Liver (tissue), 9 donors: ENCODE results near the gene NIPSNAP2. TPM values are rescaled to one million over a fixed set of nuclear protein-coding genes. Genes with fewer than 3 reads are reported as not detected.

ENCODE experiments used
- DNase-seq: peaks from one replicate; pipeline ENCODE4 v3.0.0-alpha.2; 2017; ENCODE audit warnings: low spot score
- H3K27ac ChIP-seq, 2 donors: one replicate each; pipeline ENCODE4 v1.7.0; 2013; ENCODE audit warnings: inconsistent platforms in 2 of 2, low read length in 2 of 2, control low read depth in 1 of 2, low read depth in 1 of 2, mild to moderate bottlenecking in 1 of 2
- H3K27me3 ChIP-seq, 4 donors: one replicate each; pipeline versions ENCODE4 v1.6.1 to v1.7.0; 2013; ENCODE audit warnings: low read length in 3 of 4, inconsistent platforms in 1 of 4, mild to moderate bottlenecking in 1 of 4, moderate library complexity in 1 of 4; ENCODE audit not compliant: control insufficient read depth in 4 of 4, insufficient read depth in 4 of 4
- H3K36me3 ChIP-seq, 4 donors: one replicate each; pipeline versions ENCODE4 v1.6.1 to v1.7.0; 2013; ENCODE audit warnings: low read length in 3 of 4, mild to moderate bottlenecking in 3 of 4, low read depth in 1 of 4, moderate library complexity in 1 of 4; ENCODE audit not compliant: control insufficient read depth in 4 of 4, insufficient read depth in 3 of 4
- H3K4me1 ChIP-seq, 4 donors: one replicate each; pipeline versions ENCODE4 v1.6.1 to v1.7.0; 2013; ENCODE audit warnings: low read length in 3 of 4, mild to moderate bottlenecking in 3 of 4, moderate library complexity in 1 of 4; ENCODE audit not compliant: control insufficient read depth in 4 of 4, insufficient read depth in 4 of 4
- H3K4me3 ChIP-seq, 3 donors: one replicate each; pipeline versions ENCODE4 v1.6.1 to v1.7.0; 2013; ENCODE audit warnings: low read length in 3 of 3, control low read depth in 1 of 3, low read depth in 1 of 3, mild to moderate bottlenecking in 1 of 3
- H3K9ac ChIP-seq, 2 donors: one replicate each; pipeline ENCODE4 v1.7.0; 2013; ENCODE audit warnings: low read length in 2 of 2, mild to moderate bottlenecking in 2 of 2, moderate library complexity in 2 of 2, control low read depth in 1 of 2, low read depth in 1 of 2
- H3K9me3 ChIP-seq, 4 donors: one replicate each; pipeline versions ENCODE4 v1.6.1 to v1.7.0; 2013; ENCODE audit warnings: low read length in 3 of 4; ENCODE audit not compliant: control insufficient read depth in 4 of 4
- ATF3 ChIP-seq: IDR thresholded peaks from 2 replicates; pipeline ENCODE4 v1.6.1; 2016; ENCODE audit warnings: antibody characterized with exemption
- CTCF ChIP-seq: fragments of 150-350 bp; IDR thresholded peaks from 2 replicates; pipeline ENCODE4 v1.5.1; 2017; ENCODE audit warnings: improper control_type of control experiment, low read depth, low read length; ENCODE audit not compliant: missing input control
- EGR1 ChIP-seq, 2 donors: IDR thresholded peaks; 2 replicates each; pipeline ENCODE4 v1.6.1; 2016 to 2018; ENCODE audit warnings: antibody characterized with exemption in 2 of 2, low read depth in 2 of 2
- FOXA1 ChIP-seq: IDR thresholded peaks from 2 replicates; pipeline ENCODE4 v1.6.1; 2016; ENCODE audit warnings: antibody characterized with exemption
- FOXA2 ChIP-seq: IDR thresholded peaks from 2 replicates; pipeline ENCODE4 v1.6.1; 2016; ENCODE audit warnings: antibody characterized with exemption
- GABPA ChIP-seq, 2 donors: IDR thresholded peaks in 1 of 2; conservative IDR thresholded peaks in 1 of 2; 2 replicates each; pipeline ENCODE4 v1.6.1; 2016; ENCODE audit warnings: antibody characterized with exemption in 2 of 2, mild to moderate bottlenecking in 1 of 2, moderate library complexity in 1 of 2
- HNF4A ChIP-seq, 2 donors: conservative IDR thresholded peaks; 2 replicates each; pipeline ENCODE4 v1.6.1; 2016; ENCODE audit warnings: antibody characterized with exemption in 2 of 2, mild to moderate bottlenecking in 2 of 2
- HNF4G ChIP-seq: IDR thresholded peaks from 2 replicates; pipeline ENCODE4 v1.6.1; 2016; ENCODE audit warnings: antibody characterized with exemption
- JUND ChIP-seq, 2 donors: IDR thresholded peaks; 2 replicates each; pipeline ENCODE4 v1.6.1; 2016; ENCODE audit warnings: antibody characterized with exemption in 2 of 2
- MAX ChIP-seq: IDR thresholded peaks from 2 replicates; pipeline ENCODE4 v1.6.1; 2016; ENCODE audit warnings: antibody characterized with exemption
- NR2F2 ChIP-seq: IDR thresholded peaks from 2 replicates; pipeline ENCODE4 v1.6.1; 2016; ENCODE audit warnings: antibody characterized with exemption
- RAD21 ChIP-seq, 2 donors: IDR thresholded peaks; 2 replicates each; pipeline ENCODE4 v1.6.1; 2016; ENCODE audit warnings: antibody characterized with exemption in 2 of 2, mild to moderate bottlenecking in 2 of 2
- REST ChIP-seq: IDR thresholded peaks from 2 replicates; pipeline ENCODE4 v1.6.1; 2016; ENCODE audit warnings: antibody characterized with exemption, mild to moderate bottlenecking
- RXRA ChIP-seq, 2 donors: IDR thresholded peaks; 2 replicates each; pipeline ENCODE4 v1.6.1; 2017 to 2018; ENCODE audit warnings: antibody characterized with exemption in 2 of 2, mild to moderate bottlenecking in 1 of 2
- SP1 ChIP-seq: IDR thresholded peaks from 2 replicates; pipeline ENCODE4 v1.6.1; 2018; ENCODE audit warnings: antibody characterized with exemption, mild to moderate bottlenecking
- TAF1 ChIP-seq: conservative IDR thresholded peaks from 2 replicates; pipeline ENCODE4 v1.6.1; 2016; ENCODE audit warnings: antibody characterized with exemption, mild to moderate bottlenecking
- YY1 ChIP-seq: IDR thresholded peaks from 2 replicates; pipeline ENCODE4 v1.6.1; 2016; ENCODE audit warnings: antibody characterized with exemption, mild to moderate bottlenecking
- ZBTB33 ChIP-seq: IDR thresholded peaks from 2 replicates; pipeline ENCODE4 v1.6.1; 2016; ENCODE audit warnings: antibody characterized with exemption
- WGBS: extraction: QIAGEN DNeasy Blood & Tissue Kit; methylation state at CpG from one replicate; pipeline ENCODE4 v1.1.7; 2013; 5-methylcytosine and 5-hydroxymethylcytosine counted together
- polyA plus RNA-seq, 2 donors: library from polyadenylated mRNA; stranded (reverse) in 1 of 2; unstranded in 1 of 2; fragments of 200-250 nt in 1 of 2; fragments of >200 nt in 1 of 2; fragmentation: Nextera tagmentation in 1 of 2; extraction: Ambion mirVana in 1 of 2; gene quantifications; one replicate each; pipeline versions ENCODE4 v1.2.1 to v1.2.3, GENCODE V29; 2013 to 2015
- total RNA-seq, 2 donors: library from RNA; depleted of rRNA; stranded (reverse); fragments of >200 nt; gene quantifications; one replicate each; pipeline ENCODE4 v1.2.3, GENCODE V29; 2014
- donor health status: healthy.
- donor health status: healthy.
- donor health status: healthy.
- donor health status: healthy.
- donor health status: healthy.

The NIPSNAP2 gene
- total and polyA plus RNA-seq, 4 donors: 6.0 to 20.4 (median 11.8) TPM

GRCh38 chr7:56033671-56034432 is 69.5 kb downstream of the NIPSNAP2 start:
- H3K36me3 ChIP-seq: peaks cover 0 to 3% (median 0%) of the 10 kb centered on the region in 4 donors
- H3K27me3 ChIP-seq: no peaks in the 10 kb centered on the region
- TF ChIP-seq REST: no peak
- no peak for TF ChIP-seq GABPA (IDR thresholded peaks at IDR 0.05 in 1 of 2, conservative IDR thresholded peaks at IDR 0.05 in 1 of 2)
- TF ChIP-seq FOXA1: no peak
- peak; percentile 82 for TF ChIP-seq ATF3
- TF ChIP-seq CTCF: peak; percentile 6
- TF ChIP-seq SP1: no peak
- no peak for TF ChIP-seq YY1
- TF ChIP-seq RXRA (IDR thresholded peaks at IDR 0.05): no peak
- TF ChIP-seq EGR1 (IDR thresholded peaks at IDR 0.05; ENCODE audit: low read depth in 2 of 2): no peak
- TF ChIP-seq NR2F2: no peak
- TF ChIP-seq FOXA2: no peak
- TF ChIP-seq MAX: no peak
- no peak for TF ChIP-seq HNF4G
- no peak for TF ChIP-seq JUND (IDR thresholded peaks at IDR 0.05)
- TF ChIP-seq RAD21 (IDR thresholded peaks at IDR 0.05): peak in 1 of 2 donors; percentile 4
- TF ChIP-seq HNF4A (conservative IDR thresholded peaks at IDR 0.05): peak; percentile 5 to 10
- H3K27ac ChIP-seq: peak overlapping the region in 1 of 2 donors; percentile 14
- H3K4me1 ChIP-seq: peaks cover 3 to 15% (median 14%) of the 10 kb centered on the region in 4 donors
- H3K9ac ChIP-seq: peak overlapping the region; percentile 3 to 71
- WGBS: under 1% methylated on average over 27 of the region's 27 CpGs
- H3K4me3 ChIP-seq: peak overlapping the region; percentile 68 to 83 (median 83)
- no peaks in the 10 kb centered on the region for H3K9me3 ChIP-seq
- peak; percentile 74 for DNase-seq

GRCh38 chr7:56040730-56041129 is 76.3 kb downstream of the NIPSNAP2 start:
- 90% methylated on average over 3 of the region's 3 CpGs for WGBS
- Histone ChIP-seq H3K9ac (no peak overlapping the region), H3K36me3 (peaks cover 0 to 5% (median 0%) of the 10 kb centered on the region in 4 donors), H3K4me1 (no peaks in the 10 kb centered on the region), H3K9me3 (no peaks in the 10 kb centered on the region), H3K4me3 (no peak overlapping the region), H3K27me3 (no peaks in the 10 kb centered on the region), H3K27ac (no peak overlapping the region)
- DNase-seq: no peak
- TF ChIP-seq HNF4A (conservative IDR thresholded peaks at IDR 0.05): no peak
- TF ChIP-seq HNF4G: no peak
- no peak for TF ChIP-seq JUND (IDR thresholded peaks at IDR 0.05)
- no peak for TF ChIP-seq NR2F2
- TF ChIP-seq MAX: no peak
- TF ChIP-seq TAF1: no peak
- no peak for TF ChIP-seq ZBTB33
- no peak for TF ChIP-seq RAD21 (IDR thresholded peaks at IDR 0.05)
- no peak for TF ChIP-seq YY1
- TF ChIP-seq EGR1 (IDR thresholded peaks at IDR 0.05; ENCODE audit: low read depth in 2 of 2): no peak
- TF ChIP-seq FOXA2: no peak
- no peak for TF ChIP-seq FOXA1
- no peak for TF ChIP-seq ATF3
- no peak for TF ChIP-seq REST
- TF ChIP-seq RXRA (IDR thresholded peaks at IDR 0.05): no peak
